Suppressor macrophage treated with lipopolysaccharide for 1 hour (primary cell): ENCODE measurements around the gene TEX53.

Experiments used
- DNase-seq, 3 donors: peaks; one replicate each; pipeline ENCODE4 v3.0.0-alpha.2; 2020 to 2022

TEX53 gene

GRCh38 chr9:114657705-114658104, at the start of gene TEX53:
Gene TEX53 (minus strand): TSS chr9:114657805. CDS start chr9:114657774, 31 bp downstream.
- DNase-seq = no peak

- DNase-seq = no peak
Observed at GRCh38 chr9:114706711-114707110, 49.1 kb upstream of the TEX53 start.

- no peak for DNase-seq
Observed at GRCh38 chr9:114701988-114702387, 44.4 kb upstream of the TEX53 start.

DNA sequence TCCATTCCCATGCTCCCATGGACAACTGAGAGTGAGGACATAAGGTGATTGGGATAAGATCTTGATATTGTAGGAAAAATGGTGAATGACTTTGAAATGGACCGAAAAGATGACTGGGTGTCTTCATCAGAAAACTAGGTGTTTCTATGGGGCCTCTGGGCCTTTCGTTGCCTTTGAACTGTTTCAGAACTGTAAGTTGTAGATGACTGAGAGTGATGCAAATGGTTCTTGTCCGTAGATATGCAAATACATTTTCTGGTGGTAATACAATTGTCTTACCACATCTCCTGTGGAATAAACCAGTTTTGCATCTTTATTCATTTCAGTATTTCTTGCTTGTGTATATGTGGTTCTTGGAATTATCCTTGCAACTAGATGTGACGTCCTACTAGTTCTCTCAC, 40.3 kb upstream of the TEX53 start:
- no peak for DNase-seq

- peak; percentile 52 to 64 (median 59) for DNase-seq
Observed at GRCh38 chr9:114696814-114697544, 39.4 kb upstream of the TEX53 start.

DNA sequence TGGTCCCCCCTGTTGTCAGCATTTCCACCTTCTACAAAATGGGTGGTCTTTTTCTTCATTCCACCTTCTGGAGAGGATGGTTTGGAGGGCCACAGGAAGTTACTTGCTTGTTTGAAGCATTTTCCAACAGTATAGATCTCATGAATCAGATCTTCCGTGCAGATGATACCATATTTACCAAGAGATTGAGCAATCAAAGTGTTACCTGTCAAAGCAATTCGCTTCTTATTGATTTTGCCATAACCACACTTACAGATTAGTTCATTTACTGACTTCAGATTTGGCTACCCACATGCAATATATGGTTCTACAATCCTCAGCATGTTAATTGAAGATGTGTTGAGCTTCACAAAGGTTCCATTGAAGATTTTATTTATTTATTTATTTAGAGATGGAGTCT, 38.3 kb upstream of the TEX53 start:
- DNase-seq = no peak

GRCh38 chr9:114694719-114695269, 37.2 kb upstream of the TEX53 start:
- DNase-seq = no peak

- no peak for DNase-seq
Observed at GRCh38 chr9:114694146-114694545, 36.5 kb upstream of the TEX53 start.

DNA sequence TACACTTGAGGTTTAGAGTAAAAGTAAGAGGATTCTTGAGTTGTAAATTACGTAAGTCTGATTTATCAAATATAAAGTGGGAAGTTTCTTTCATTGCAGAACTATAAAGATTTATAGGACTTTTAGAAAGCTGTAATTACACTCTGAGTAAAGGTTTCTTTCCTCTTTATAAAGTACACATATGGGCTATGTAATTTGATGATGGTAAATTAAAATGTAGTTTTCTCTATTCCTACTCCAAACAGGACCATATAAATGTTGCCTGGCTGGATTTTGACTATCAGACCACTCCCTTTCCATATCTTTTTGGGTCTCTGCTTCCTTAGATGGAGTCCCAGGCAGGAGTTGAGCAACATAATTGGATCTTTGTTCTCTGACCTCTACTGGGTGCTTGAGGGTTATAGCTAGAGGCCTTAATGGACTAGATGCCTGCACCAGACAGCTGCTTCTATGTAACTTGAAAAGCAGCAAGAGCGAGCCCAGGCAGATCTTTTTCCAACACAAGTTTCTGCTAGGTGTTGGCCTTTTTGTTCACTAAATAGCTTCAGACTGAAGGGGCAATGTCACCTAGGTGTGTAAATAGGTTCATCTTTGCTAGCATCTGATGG, 35.7 kb upstream of the TEX53 start:
- DNase-seq = no peak

DNA sequence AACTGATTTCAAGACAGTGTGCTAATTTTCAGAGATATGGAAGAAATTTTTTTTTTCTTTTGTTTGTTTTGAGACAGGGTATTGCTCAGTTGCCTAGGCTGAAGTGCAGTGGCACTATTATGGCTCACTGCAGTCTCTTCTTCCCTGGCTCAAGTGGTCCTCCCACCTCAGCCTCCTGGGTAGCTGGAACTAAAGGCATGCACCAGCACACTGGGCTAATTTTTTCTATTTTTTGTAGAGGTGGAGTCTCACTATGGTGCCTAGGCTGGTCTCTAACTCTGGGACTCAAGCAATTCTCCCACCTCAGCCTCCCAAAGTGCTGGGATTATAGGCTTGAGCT, 34.3 kb upstream of the TEX53 start:
- DNase-seq = no peak

GRCh38 chr9:114691046-114691955, 33.7 kb upstream of the TEX53 start:
- peak; percentile 79 to 87 (median 85) for DNase-seq

DNA sequence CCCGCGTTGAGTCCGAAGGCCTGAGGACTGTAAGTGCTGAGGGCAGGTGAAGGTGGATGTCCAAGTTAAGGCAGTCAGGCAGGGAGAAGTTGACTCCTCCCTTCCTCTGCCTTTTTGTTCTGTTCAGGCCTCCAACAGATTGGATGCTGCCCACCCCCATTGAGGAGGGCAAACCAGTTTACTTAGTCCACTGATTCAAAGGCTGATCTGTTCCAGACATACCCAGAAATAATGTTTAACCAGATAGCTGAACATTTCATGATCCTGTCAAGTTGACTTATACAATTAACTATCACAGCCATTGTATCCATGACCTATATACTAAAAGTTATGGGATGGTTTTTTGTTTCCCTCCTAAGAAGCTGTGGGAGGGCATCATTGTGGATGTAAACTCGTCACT, 32.7 kb upstream of the TEX53 start:
- DNase-seq = no peak

DNA sequence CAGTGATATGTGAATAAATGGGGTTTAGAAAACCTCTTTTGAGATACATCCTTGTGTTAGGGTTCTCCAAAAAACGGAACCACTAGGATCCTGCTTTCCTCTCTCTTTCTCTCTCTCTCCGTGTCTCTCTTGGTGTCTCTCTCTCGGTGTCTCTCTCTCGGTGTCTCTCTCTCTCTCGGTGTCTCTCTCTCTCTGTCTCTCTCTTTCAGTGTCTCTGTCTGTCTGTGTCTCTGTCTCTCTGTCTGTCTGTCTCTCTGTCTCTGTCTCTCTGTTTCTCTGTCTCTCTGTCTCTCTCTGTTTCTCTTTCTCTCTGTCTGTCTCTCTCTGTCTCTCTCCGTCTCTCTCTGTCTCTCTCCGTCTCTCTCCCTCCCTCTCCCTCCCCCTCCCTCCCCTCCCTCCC, 32.2 kb upstream of the TEX53 start:
- DNase-seq = no peak

- no peak for DNase-seq
Observed at GRCh38 chr9:114688909-114689610, 31.5 kb upstream of the TEX53 start.

GRCh38 chr9:114688379-114688778, 30.8 kb upstream of the TEX53 start:
- no peak for DNase-seq

DNA sequence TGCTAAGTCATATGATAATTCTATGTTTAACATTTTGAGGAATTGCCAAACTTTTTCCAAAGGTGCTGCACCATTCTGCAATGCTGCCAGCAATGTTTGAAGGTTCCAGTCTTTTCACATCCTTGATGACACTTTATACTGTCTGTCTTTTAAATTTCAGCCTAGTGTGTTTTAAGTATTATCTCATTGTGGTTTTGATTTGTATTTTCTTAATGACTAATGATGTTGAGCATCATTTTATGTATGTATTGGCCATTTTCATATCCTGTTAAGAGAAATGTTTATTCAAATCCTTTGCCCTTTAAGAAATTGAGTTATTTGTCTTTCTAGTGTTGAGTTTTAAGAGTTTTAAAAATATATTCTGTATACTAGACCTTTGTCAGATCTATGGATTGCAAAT, 29.4 kb upstream of the TEX53 start:
- DNase-seq = no peak

DNA sequence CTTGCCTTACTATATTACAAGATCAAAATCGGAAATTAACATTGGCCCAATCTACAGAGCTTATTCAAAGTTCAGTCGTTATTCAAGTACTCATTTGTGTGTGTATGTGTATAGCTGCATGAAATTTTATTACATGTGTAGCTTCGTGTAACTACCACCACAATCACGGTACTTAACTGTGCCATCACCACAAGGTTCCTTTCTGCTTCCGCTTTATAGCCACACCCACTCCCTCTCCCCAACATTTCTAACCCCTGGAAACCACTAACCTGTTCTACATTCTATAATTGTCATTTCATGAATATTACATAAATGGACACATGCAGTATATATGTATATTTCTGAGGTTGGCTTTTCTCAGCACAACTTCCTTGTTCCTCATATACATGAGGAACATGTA, 28.3 kb upstream of the TEX53 start:
- DNase-seq = no peak

DNA sequence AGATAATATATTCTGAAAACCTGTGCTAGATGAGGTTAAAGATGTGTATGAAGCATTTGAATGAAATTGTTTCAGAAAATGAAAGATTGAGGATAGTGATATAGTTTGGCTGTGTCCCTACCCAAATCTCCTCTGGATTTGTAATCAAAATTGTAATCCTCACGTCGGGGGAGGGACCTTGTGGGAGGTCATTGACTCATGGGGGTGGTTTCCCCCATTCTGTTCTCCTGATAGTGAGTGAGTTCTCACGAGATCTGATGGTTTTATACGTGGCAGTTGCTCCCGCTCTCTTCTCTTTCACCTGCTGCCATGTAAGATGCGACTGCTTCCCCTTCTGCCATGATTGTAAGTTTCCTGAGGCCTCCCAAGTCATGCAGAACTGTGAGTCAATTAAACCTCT, 26.4 kb upstream of the TEX53 start:
- peak in 2 of 3 donors; percentile 31 to 47 for DNase-seq

GRCh38 chr9:114682846-114683245, 25.2 kb upstream of the TEX53 start:
- DNase-seq = no peak

DNA sequence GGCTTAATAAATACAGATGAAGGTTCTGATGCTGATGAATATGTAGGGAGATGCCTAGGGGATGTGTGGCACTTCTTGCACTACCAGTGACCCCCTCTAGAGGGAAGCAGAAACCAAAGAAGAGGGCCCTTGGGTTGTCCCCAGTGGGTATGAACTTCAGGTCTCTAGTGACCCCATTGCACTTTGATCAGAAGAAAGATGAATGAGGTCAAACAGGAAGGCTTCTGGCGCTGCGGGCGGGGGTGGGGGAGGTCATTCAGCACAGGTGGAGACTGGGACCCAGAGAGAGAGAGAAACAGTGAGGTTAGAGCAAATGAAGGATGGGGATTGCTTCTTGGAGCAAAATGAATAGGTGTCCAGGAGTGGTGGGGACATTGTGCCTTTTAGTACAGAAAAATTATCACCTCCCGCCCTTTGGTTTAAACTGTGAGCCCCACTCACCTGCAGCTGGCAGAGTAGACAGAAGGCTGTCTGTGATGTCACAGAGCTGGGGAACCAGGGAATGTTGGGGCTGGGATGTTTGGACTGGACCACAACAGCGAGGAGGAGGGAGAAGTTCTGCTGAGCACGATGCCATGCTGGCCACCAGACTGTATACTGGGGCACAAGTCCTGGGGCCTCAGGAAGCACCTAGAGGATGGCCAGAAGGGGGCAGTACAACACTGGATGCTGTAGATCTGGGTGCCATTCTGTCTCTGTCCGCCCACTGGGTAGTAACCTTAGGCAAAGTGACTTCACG, 24.2 kb upstream of the TEX53 start, which contains the start of gene TEX48:
Gene TEX48 (minus strand): TSS at position 599 of the 739 bp plus-strand sequence. CDS start 10,469 bp downstream, outside the sequence.
- DNase-seq = peak; percentile 92 to 94 (median 94)

DNA sequence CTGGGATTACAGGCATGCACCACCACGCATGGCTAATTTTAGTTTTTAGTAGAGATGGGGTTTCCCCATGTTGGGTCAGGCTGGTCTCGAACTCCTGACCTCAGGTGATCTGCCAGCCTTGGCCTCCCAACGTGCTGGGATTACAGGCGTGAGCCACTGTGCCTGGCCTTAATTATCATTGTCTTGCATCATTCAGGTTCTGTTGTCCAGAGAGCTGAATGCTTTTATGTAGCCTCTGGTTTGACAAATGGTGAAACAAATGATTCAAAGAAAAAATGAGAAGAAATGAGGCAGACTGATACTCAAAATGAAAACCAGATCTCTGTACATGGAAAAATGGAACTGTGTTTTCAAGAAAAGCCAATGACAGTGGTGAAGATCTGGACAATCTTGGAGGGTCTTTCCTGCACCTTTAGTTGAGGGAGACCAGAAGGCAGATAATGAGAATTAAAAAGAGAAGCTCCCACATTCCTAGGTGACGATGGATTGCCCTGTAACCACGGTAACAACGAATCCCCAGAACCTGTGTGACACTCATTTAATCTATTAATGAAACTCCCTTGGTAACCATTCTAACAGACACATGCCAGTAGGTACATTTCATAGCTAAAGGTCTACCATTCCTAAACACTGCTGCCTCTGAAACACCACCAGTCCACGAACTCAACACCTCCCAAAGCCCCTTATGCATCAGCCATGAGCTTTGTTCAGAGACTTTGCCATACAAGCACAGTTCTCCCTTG, 22.8 kb upstream of the TEX53 start:
- no peak for DNase-seq
